KMS-11 (cell line): ENCODE results near the gene CELF1.

Source experiments
- H2AFZ ChIP-seq: fragments of 200-600 bp; sonication (generic); 2 replicates; pipeline ENCODE4 v1.6.1; 2016; ENCODE audit warnings: antibody characterized with exemption, mixed run types, low read depth
- H3K27ac ChIP-seq: fragments of 200-600 bp; sonication (generic); 2 replicates; pipeline ENCODE4 v1.6.1; 2016; ENCODE audit warnings: mild to moderate bottlenecking, mixed run types
- H3K27me3 ChIP-seq: fragments of 200-600 bp; sonication (generic); 2 replicates; pipeline ENCODE4 v1.6.1; 2017; ENCODE audit warnings: mild to moderate bottlenecking, low read depth, mixed run types, moderate library complexity; ENCODE audit not compliant: insufficient read depth
- H3K36me3 ChIP-seq: fragments of 200-600 bp; sonication (generic); 2 replicates; pipeline ENCODE4 v1.6.1; 2017; ENCODE audit warnings: mild to moderate bottlenecking, mixed run types; ENCODE audit not compliant: insufficient read depth
- H3K4me1 ChIP-seq: fragments of 200-600 bp; sonication (generic); 2 replicates; pipeline ENCODE4 v1.6.1; 2016; ENCODE audit warnings: mild to moderate bottlenecking, low read depth, mixed run types; ENCODE audit not compliant: poor library complexity, severe bottlenecking
- H3K4me2 ChIP-seq: fragments of 200-600 bp; sonication (generic); 2 replicates; pipeline ENCODE4 v1.7.0; 2016; ENCODE audit warnings: mild to moderate bottlenecking, mixed run types
- H3K4me3 ChIP-seq: fragments of 200-600 bp; sonication (generic); IDR thresholded peaks from 2 replicates; pipeline ENCODE4 v1.6.1; 2017; ENCODE audit warnings: low read depth, low read length, mixed read lengths; ENCODE audit not compliant: insufficient read depth
- H3K79me2 ChIP-seq: fragments of 200-600 bp; sonication (generic); 2 replicates; pipeline ENCODE4 v1.6.1; 2016; ENCODE audit warnings: low read depth, mixed run types; ENCODE audit not compliant: insufficient read depth
- H3K9ac ChIP-seq: fragments of 200-600 bp; sonication (generic); 2 replicates; pipeline ENCODE4 v1.6.1; 2016; ENCODE audit warnings: mild to moderate bottlenecking, mixed run types
- H4K20me1 ChIP-seq: fragments of 200-600 bp; sonication (generic); 2 replicates; pipeline ENCODE4 v1.6.1; 2016; ENCODE audit warnings: mild to moderate bottlenecking, mixed run types; ENCODE audit not compliant: insufficient read depth
- TF ChIP-seq, protein P1 (sequence below): fragments of 200-600 bp; sonication (generic); conservative IDR thresholded peaks from 2 replicates; pipeline ENCODE4 v1.6.1; 2017; ENCODE audit warnings: low read depth, mild to moderate bottlenecking, antibody characterized with exemption, low read length, moderate library complexity, mixed read lengths

CELF1 gene

GRCh38 chr11:47453365-47453764, 99.6 kb downstream of the CELF1 start:
- no peaks in the 10 kb centered on the region for H3K36me3 ChIP-seq
- H4K20me1 ChIP-seq = no peaks in the 10 kb centered on the region
- H3K9ac ChIP-seq = no peak overlapping the region
- peaks cover 16% of the 10 kb centered on the region for H3K4me1 ChIP-seq
- no peak overlapping the region for H2AFZ ChIP-seq
- no peaks in the 10 kb centered on the region for H3K27me3 ChIP-seq
- H3K79me2 ChIP-seq = no peaks in the 10 kb centered on the region
- TF ChIP-seq, protein P1, sequence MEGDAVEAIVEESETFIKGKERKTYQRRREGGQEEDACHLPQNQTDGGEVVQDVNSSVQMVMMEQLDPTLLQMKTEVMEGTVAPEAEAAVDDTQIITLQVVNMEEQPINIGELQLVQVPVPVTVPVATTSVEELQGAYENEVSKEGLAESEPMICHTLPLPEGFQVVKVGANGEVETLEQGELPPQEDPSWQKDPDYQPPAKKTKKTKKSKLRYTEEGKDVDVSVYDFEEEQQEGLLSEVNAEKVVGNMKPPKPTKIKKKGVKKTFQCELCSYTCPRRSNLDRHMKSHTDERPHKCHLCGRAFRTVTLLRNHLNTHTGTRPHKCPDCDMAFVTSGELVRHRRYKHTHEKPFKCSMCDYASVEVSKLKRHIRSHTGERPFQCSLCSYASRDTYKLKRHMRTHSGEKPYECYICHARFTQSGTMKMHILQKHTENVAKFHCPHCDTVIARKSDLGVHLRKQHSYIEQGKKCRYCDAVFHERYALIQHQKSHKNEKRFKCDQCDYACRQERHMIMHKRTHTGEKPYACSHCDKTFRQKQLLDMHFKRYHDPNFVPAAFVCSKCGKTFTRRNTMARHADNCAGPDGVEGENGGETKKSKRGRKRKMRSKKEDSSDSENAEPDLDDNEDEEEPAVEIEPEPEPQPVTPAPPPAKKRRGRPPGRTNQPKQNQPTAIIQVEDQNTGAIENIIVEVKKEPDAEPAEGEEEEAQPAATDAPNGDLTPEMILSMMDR = no peak
- no peak overlapping the region for H3K4me3 ChIP-seq
- H3K27ac ChIP-seq = no peak overlapping the region
- H3K4me2 ChIP-seq = no peak overlapping the region

GRCh38 chr11:47451990-47452389, 100.9 kb downstream of the CELF1 start:
- H3K9ac ChIP-seq = no peak overlapping the region
- H3K27ac ChIP-seq = no peak overlapping the region
- H3K27me3 ChIP-seq = no peaks in the 10 kb centered on the region
- H3K4me2 ChIP-seq = no peak overlapping the region
- H3K79me2 ChIP-seq = no peaks in the 10 kb centered on the region
- H3K4me3 ChIP-seq = no peak overlapping the region
- no peaks in the 10 kb centered on the region for H4K20me1 ChIP-seq
- peaks cover 16% of the 10 kb centered on the region for H3K4me1 ChIP-seq
- H2AFZ ChIP-seq = no peak overlapping the region
- TF ChIP-seq, protein P1 = no peak
- H3K36me3 ChIP-seq = no peaks in the 10 kb centered on the region

DNA sequence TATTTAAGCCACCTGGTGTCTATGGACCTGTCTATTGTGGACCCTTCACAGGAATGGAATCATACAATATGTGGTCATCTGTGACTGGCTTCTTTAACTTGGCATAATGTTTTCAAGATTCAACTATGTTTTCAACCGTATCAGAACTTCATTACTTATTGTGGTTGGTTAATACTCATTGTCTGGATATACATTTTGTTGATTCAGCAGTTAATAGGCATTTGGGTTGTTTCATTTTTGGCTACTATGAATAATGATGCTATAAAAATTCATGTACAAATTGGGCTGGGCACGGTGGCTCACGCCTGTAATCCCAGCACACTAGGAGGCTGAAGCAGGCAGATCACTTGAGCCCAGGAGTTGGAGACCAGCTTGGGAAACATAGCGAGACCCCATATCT, 101.5 kb downstream of the CELF1 start:
- Histone ChIP-seq H3K27me3 (no peaks in the 10 kb centered on the region), H3K4me3 (no peak overlapping the region), H2AFZ (no peak overlapping the region), H3K27ac (no peak overlapping the region), H3K4me1 (peaks cover 16% of the 10 kb centered on the region), H3K79me2 (no peaks in the 10 kb centered on the region), H4K20me1 (no peaks in the 10 kb centered on the region), H3K36me3 (no peaks in the 10 kb centered on the region), H3K9ac (no peak overlapping the region), H3K4me2 (no peak overlapping the region)
- TF ChIP-seq, protein P1 = no peak

DNA sequence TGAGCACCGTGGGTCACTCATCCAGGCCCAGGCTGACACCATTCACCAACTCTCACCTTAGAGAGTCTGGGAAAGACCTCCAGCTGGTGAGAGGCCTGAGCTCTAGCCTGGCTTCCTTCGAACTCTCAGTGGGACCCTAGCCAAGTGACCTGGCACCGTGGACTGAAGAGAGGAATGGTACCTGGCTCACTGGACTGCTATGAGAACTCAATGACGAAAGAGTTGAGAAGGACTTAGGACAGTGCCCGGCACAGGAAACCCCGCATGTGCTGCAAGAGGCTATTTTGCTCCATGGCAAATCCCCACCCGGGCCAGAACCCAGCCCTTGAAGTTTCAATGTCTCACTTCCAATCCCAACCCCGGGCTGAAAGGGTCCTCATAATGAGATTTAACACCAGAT, 103.4 kb downstream of the CELF1 start:
- TF ChIP-seq, protein P1 = no peak
- Histone ChIP-seq H3K27me3 (no peaks in the 10 kb centered on the region), H4K20me1 (no peaks in the 10 kb centered on the region), H2AFZ (no peak overlapping the region), H3K4me1 (peaks cover 11% of the 10 kb centered on the region), H3K4me2 (no peak overlapping the region), H3K36me3 (no peaks in the 10 kb centered on the region), H3K27ac (no peak overlapping the region), H3K79me2 (no peaks in the 10 kb centered on the region), H3K9ac (no peak overlapping the region), H3K4me3 (no peak overlapping the region)
